Endodermal cell (in vitro differentiated cells): ENCODE results near the gene HSPA4L. TPM values are rescaled to one million over a fixed set of nuclear protein-coding genes. Genes with fewer than 3 reads are reported as not detected.

Experiments
- DNase-seq: peaks from one replicate; pipeline ENCODE4 v3.0.0-alpha.2; 2017
- H3K27ac ChIP-seq: 2 replicates; pipeline ENCODE4 v1.5.1; 2013; ENCODE audit warnings: mild to moderate bottlenecking, low read depth, low read length, moderate library complexity
- H3K27me3 ChIP-seq: 2 replicates; pipeline ENCODE4 v1.6.1; 2013; ENCODE audit warnings: mild to moderate bottlenecking, low read length, moderate library complexity; ENCODE audit not compliant: insufficient read depth, control insufficient read depth, poor library complexity, severe bottlenecking
- H3K36me3 ChIP-seq: 2 replicates; pipeline ENCODE4 v1.7.0; 2013; ENCODE audit warnings: mild to moderate bottlenecking, low read length, moderate library complexity; ENCODE audit not compliant: control insufficient read depth, insufficient read depth
- H3K4me1 ChIP-seq: one replicate; pipeline ENCODE4 v1.7.0; 2013; ENCODE audit warnings: low read length; ENCODE audit not compliant: control insufficient read depth, insufficient read depth
- H3K4me3 ChIP-seq: 2 replicates; pipeline ENCODE4 v1.5.1; 2013; ENCODE audit warnings: mild to moderate bottlenecking, low read length, moderate library complexity
- H3K9ac ChIP-seq: 2 replicates; pipeline ENCODE4 v1.6.1; 2013; ENCODE audit warnings: mild to moderate bottlenecking, low read length, moderate library complexity; ENCODE audit not compliant: poor library complexity, severe bottlenecking; ENCODE audit errors: extremely low read depth
- H3K9me3 ChIP-seq: 2 replicates; pipeline ENCODE4 v1.6.1; 2013; ENCODE audit warnings: mild to moderate bottlenecking, low read length, moderate library complexity; ENCODE audit not compliant: control insufficient read depth
- H3K27ac Mint-ChIP-seq: 2 replicates; pipeline ENCODE4 v1.8.0; 2020; ENCODE audit warnings: mixed read lengths
- H3K27me3 Mint-ChIP-seq: 2 replicates; pipeline ENCODE4 v1.8.0; 2021; ENCODE audit warnings: mild to moderate bottlenecking, mixed read lengths; ENCODE audit not compliant: insufficient read depth
- H3K36me3 Mint-ChIP-seq: 2 replicates; pipeline ENCODE4 v1.8.0; 2020; ENCODE audit warnings: low read depth, mixed read lengths
- H3K4me1 Mint-ChIP-seq: 2 replicates; pipeline ENCODE4 v1.8.0; 2020; ENCODE audit warnings: mixed read lengths
- H3K4me3 Mint-ChIP-seq: 2 replicates; pipeline ENCODE4 v1.8.0; 2020; ENCODE audit warnings: mild to moderate bottlenecking, moderate library complexity, mixed read lengths
- H3K9me3 Mint-ChIP-seq: 2 replicates; pipeline ENCODE4 v1.8.0; 2020; ENCODE audit warnings: mild to moderate bottlenecking, mixed read lengths
- CTCF ChIP-seq: fragments of 200-600 bp; sonication (generic); conservative IDR thresholded peaks from 2 replicates; pipeline ENCODE4 v1.5.0; 2021; ENCODE audit warnings: antibody characterized with exemption, mild to moderate bottlenecking
- WGBS, 2 experiments: methylation state at CpG; one replicate each; pipeline versions ENCODE4 v1.1.5 to v1.1.7; 2013; ENCODE audit warnings: missing lambda C conversion rate in 2 of 2, mixed read lengths in 1 of 2; ENCODE audit not compliant: insufficient coverage in 1 of 2, insufficient read length in 1 of 2; 5-methylcytosine and 5-hydroxymethylcytosine counted together
- total RNA-seq, 2 donors: library from RNA; stranded (reverse); fragmentation: NEBNext Ultra II Directional in 1 of 2; extraction: Animal tissue kit (Norgen Biotek cat#: 25700) in 1 of 2; gene quantifications; 2 replicates in 1 of 2; 3 replicates in 1 of 2; pipeline ENCODE4 v1.2.1, GENCODE V29; 2021

The HSPA4L gene
- total RNA-seq, 2 donors from 2014 or later, result 2.0 to 6.2 TPM

- no peak overlapping the region for H3K27ac ChIP-seq
- no peak overlapping the region for H3K9ac ChIP-seq
- Mint-ChIP-seq H3K4me1 (no peaks in the 10 kb centered on the region), H3K9me3 (no peaks in the 10 kb centered on the region), H3K27me3 (no peaks in the 10 kb centered on the region), H3K4me3 (no peak overlapping the region), H3K36me3 (no peaks in the 10 kb centered on the region), H3K27ac (no peak overlapping the region)
- no peak overlapping the region for H3K4me3 ChIP-seq
- TF ChIP-seq CTCF, result no peak
- no peaks in the 10 kb centered on the region for H3K36me3 ChIP-seq
- H3K9me3 ChIP-seq, result no peaks in the 10 kb centered on the region
- WGBS, 2 experiments, result 95 to 100% methylated on average over 3 to 4 of the region's 4 CpGs
- H3K27me3 ChIP-seq, result no peaks in the 10 kb centered on the region
- DNase-seq, result no peak
- H3K4me1 ChIP-seq, result no peaks in the 10 kb centered on the region
These were observed 50.5 kb downstream of the HSPA4L start for GRCh38 chr4:127832585-127832984.

- Histone ChIP-seq H3K36me3 (no peaks in the 10 kb centered on the region), H3K9me3 (peaks cover 24% of the 10 kb centered on the region), H3K27me3 (no peaks in the 10 kb centered on the region), H3K27ac (no peak overlapping the region), H3K4me3 (no peak overlapping the region), H3K4me1 (no peaks in the 10 kb centered on the region), H3K9ac (no peak overlapping the region)
- H3K27me3 Mint-ChIP-seq, result peaks cover 2% of the 10 kb centered on the region
- H3K4me1 Mint-ChIP-seq, result peaks cover 37% of the 10 kb centered on the region
- no peak for TF ChIP-seq CTCF
- peak; percentile 57 for DNase-seq
- peaks cover 10% of the 10 kb centered on the region for H3K36me3 Mint-ChIP-seq
- H3K27ac Mint-ChIP-seq, result no peak overlapping the region
- H3K9me3 Mint-ChIP-seq, result peaks cover 16% of the 10 kb centered on the region
- WGBS, 2 experiments, result 94% methylated on average over 11 to 12 of the region's 12 CpGs
- H3K4me3 Mint-ChIP-seq, result no peak overlapping the region
These were observed 61.8 kb downstream of the HSPA4L start for GRCh38 chr4:127843704-127844600.

GRCh38 chr4:127844601-127845116 is 62.5 kb downstream of the HSPA4L start:
- Mint-ChIP-seq H3K9me3 (peaks cover 22% of the 10 kb centered on the region), H3K27ac (peak overlapping the region; percentile 32), H3K27me3 (peaks cover 2% of the 10 kb centered on the region), H3K36me3 (peaks cover 14% of the 10 kb centered on the region), H3K4me3 (peak overlapping the region; percentile 16), H3K4me1 (peaks cover 37% of the 10 kb centered on the region)
- DNase-seq, result no peak
- no peak for TF ChIP-seq CTCF
- Histone ChIP-seq H3K36me3 (no peaks in the 10 kb centered on the region), H3K9me3 (peaks cover 31% of the 10 kb centered on the region), H3K27me3 (no peaks in the 10 kb centered on the region), H3K4me3 (no peak overlapping the region), H3K4me1 (no peaks in the 10 kb centered on the region), H3K9ac (no peak overlapping the region), H3K27ac (no peak overlapping the region)
- 84 to 87% methylated on average over 3 to 5 of the region's 5 CpGs for WGBS, 2 experiments
